Measurements from ENCODE around the gene CLDN17. TPM values are rescaled to one million over a fixed set of nuclear protein-coding genes. Genes with fewer than 3 reads are reported as not detected.

CLDN17 gene
- total RNA-seq, 2 experiments from 2014 or later: not detected

DNA sequence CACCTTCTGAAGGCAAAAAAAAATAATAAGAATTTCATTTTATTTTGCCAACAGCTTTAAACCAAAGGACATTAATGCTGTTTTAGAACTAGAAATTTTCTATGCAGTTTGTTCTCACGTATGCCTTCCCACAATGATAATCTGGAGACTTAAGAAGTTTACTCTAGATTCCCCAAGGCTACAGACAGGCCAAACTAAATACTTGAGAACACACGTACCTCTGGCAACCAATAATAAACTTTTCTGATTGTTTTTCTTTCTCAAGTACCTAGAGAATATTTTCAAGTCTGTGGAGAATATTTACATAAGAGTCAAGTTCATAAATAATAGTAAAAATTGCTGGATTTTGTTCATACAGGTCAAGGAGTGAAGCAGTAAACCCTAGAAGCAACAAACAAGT, 33.4 kb upstream of the CLDN17 start:
- ChIA-PET POLR2A (no interaction called here), CTCF (no interaction called here)
- no peak for DNase-seq
- no peaks in the 10 kb centered on the region for H3K9me3 Mint-ChIP-seq
- intact Hi-C loops (cut with DNase I, micrococcal nuclease): no loop called here
- H3K36me3 Mint-ChIP-seq (ENCODE audit: low read depth): no peaks in the 10 kb centered on the region
- no peak overlapping the region for H3K4me3 Mint-ChIP-seq
- H3K4me1 Mint-ChIP-seq (ENCODE audit: low read depth): no peaks in the 10 kb centered on the region
- H3K27me3 ChIP-seq (ENCODE audit: control insufficient read depth in 1 of 2, insufficient read depth in 2 of 2, low read length in 2 of 2): no peaks in the 10 kb centered on the region
- H3K9me3 ChIP-seq (ENCODE audit: control insufficient read depth in 1 of 2, insufficient read depth in 1 of 2, low read length in 2 of 2): no peaks in the 10 kb centered on the region
- H3K4me1 ChIP-seq (ENCODE audit: insufficient read depth, low read length): no peaks in the 10 kb centered on the region
- peaks cover 4% of the 10 kb centered on the region for H3K27me3 Mint-ChIP-seq
- no peaks in the 10 kb centered on the region for H3K36me3 ChIP-seq (ENCODE audit: insufficient read depth, low read length)
- no peak for ATAC-seq (ENCODE audit: poor library complexity)
- no peak overlapping the region for H3K27ac Mint-ChIP-seq
- no peak overlapping the region for H3K27ac ChIP-seq (ENCODE audit: low read depth in 1 of 2, low read length in 2 of 2)
- H3K4me3 ChIP-seq (ENCODE audit: low read length): no peak overlapping the region
- TF ChIP-seq, protein P1, sequence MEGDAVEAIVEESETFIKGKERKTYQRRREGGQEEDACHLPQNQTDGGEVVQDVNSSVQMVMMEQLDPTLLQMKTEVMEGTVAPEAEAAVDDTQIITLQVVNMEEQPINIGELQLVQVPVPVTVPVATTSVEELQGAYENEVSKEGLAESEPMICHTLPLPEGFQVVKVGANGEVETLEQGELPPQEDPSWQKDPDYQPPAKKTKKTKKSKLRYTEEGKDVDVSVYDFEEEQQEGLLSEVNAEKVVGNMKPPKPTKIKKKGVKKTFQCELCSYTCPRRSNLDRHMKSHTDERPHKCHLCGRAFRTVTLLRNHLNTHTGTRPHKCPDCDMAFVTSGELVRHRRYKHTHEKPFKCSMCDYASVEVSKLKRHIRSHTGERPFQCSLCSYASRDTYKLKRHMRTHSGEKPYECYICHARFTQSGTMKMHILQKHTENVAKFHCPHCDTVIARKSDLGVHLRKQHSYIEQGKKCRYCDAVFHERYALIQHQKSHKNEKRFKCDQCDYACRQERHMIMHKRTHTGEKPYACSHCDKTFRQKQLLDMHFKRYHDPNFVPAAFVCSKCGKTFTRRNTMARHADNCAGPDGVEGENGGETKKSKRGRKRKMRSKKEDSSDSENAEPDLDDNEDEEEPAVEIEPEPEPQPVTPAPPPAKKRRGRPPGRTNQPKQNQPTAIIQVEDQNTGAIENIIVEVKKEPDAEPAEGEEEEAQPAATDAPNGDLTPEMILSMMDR (IDR thresholded peaks at IDR 0.05): no peak

DNA sequence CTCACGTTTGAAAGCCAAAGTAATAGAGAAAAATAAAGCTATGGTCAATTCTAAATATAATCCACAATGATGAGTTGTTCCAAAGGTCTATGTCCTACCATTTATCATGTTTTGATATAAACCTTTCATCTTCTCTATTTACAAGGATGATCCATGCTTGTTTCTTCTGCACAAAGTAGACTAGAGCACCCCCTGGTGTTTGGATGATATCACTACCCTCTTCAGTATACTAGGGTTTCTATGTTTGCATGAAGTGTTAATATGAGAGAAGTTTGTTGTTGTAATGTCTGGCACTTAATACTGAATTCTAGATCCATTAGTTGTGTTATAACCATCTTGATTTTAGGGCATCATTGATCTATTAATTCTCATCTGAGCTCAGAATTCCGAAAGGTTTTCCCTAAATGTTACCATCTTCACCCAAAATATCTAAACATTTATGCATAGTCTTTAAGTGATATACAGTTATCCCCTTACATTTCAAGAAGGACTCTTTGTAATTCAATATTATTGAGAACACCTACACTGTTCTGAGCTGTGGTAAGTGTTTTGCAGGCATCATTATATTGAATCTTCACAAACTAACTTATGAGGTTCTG, 28.2 kb upstream of the CLDN17 start:
- H3K4me1 ChIP-seq (ENCODE audit: insufficient read depth, low read length): no peaks in the 10 kb centered on the region
- no peak overlapping the region for H3K27ac ChIP-seq (ENCODE audit: low read depth in 1 of 2, low read length in 2 of 2)
- Mint-ChIP-seq H3K9me3 (no peaks in the 10 kb centered on the region), H3K27ac (no peak overlapping the region), H3K36me3 (ENCODE audit: low read depth) (no peaks in the 10 kb centered on the region), H3K4me1 (ENCODE audit: low read depth) (no peaks in the 10 kb centered on the region), H3K4me3 (no peak overlapping the region), H3K27me3 (peaks cover 8% of the 10 kb centered on the region)
- H3K36me3 ChIP-seq (ENCODE audit: insufficient read depth, low read length): no peaks in the 10 kb centered on the region
- H3K27me3 ChIP-seq (ENCODE audit: control insufficient read depth in 1 of 2, insufficient read depth in 2 of 2, low read length in 2 of 2): no peaks in the 10 kb centered on the region
- ChIA-PET POLR2A (no interaction called here), CTCF (no interaction called here)
- TF ChIP-seq, protein P1 (IDR thresholded peaks at IDR 0.05): no peak
- intact Hi-C loops (cut with DNase I, micrococcal nuclease): no loop called here
- ATAC-seq (ENCODE audit: poor library complexity): no peak
- DNase-seq: no peak
- H3K4me3 ChIP-seq (ENCODE audit: low read length): no peak overlapping the region
- H3K9me3 ChIP-seq (ENCODE audit: control insufficient read depth in 1 of 2, insufficient read depth in 1 of 2, low read length in 2 of 2): no peaks in the 10 kb centered on the region

DNA sequence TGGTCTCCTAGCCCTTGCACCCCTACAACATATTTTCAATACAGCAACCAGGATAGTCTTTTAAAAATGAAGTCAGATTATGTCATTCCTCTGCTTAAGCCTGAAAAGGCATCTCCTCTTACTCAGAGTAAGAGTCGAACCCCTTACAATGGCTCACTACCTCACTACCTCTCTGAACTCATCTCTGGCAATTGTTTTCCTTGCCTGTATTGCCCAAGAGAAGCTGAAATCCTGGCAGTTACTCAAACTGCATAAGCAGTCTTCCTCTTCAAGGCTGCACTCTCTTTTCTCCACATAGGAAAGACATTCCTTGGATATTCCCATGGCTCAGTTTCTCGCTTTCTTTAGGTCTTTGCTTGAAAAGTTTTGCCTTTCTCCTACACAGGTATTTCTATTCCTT, 26.6 kb upstream of the CLDN17 start:
- TF ChIP-seq, protein P1 (IDR thresholded peaks at IDR 0.05): no peak
- DNase-seq (no peak), ATAC-seq (ENCODE audit: poor library complexity) (no peak)
- Histone ChIP-seq H3K9me3 (ENCODE audit: control insufficient read depth in 1 of 2, insufficient read depth in 1 of 2, low read length in 2 of 2) (no peaks in the 10 kb centered on the region), H3K4me1 (ENCODE audit: insufficient read depth, low read length) (no peaks in the 10 kb centered on the region), H3K27me3 (ENCODE audit: control insufficient read depth in 1 of 2, insufficient read depth in 2 of 2, low read length in 2 of 2) (no peaks in the 10 kb centered on the region), H3K27ac (ENCODE audit: low read depth in 1 of 2, low read length in 2 of 2) (no peak overlapping the region), H3K4me3 (ENCODE audit: low read length) (no peak overlapping the region), H3K36me3 (ENCODE audit: insufficient read depth, low read length) (no peaks in the 10 kb centered on the region)
- no peaks in the 10 kb centered on the region for H3K9me3 Mint-ChIP-seq
- no peaks in the 10 kb centered on the region for H3K36me3 Mint-ChIP-seq (ENCODE audit: low read depth)
- H3K27me3 Mint-ChIP-seq: peaks cover 11% of the 10 kb centered on the region
- no peaks in the 10 kb centered on the region for H3K4me1 Mint-ChIP-seq (ENCODE audit: low read depth)
- no peak overlapping the region for H3K27ac Mint-ChIP-seq
- H3K4me3 Mint-ChIP-seq: no peak overlapping the region
- POLR2A ChIA-PET: no interaction called here
- CTCF ChIA-PET: no interaction called here
- intact Hi-C loops (cut with DNase I, micrococcal nuclease): no loop called here

All from CD4-positive, alpha-beta T cell (primary cell).